HG03378 (cell line): ENCODE measurements around the gene FAM120C.

Experiments
- ATAC-seq: cut with Tn5 transposase; IDR thresholded peaks from one replicate; pipeline ENCODE4 v1.9.1; 2021; ENCODE audit warnings: mild to moderate bottlenecking, moderate library complexity; ENCODE audit not compliant: unreplicated experiment

Gene FAM120C

GRCh38 chrX:54166915-54167314 lies 16.1 kb downstream of the FAM120C start:
- ATAC-seq = no peak

DNA sequence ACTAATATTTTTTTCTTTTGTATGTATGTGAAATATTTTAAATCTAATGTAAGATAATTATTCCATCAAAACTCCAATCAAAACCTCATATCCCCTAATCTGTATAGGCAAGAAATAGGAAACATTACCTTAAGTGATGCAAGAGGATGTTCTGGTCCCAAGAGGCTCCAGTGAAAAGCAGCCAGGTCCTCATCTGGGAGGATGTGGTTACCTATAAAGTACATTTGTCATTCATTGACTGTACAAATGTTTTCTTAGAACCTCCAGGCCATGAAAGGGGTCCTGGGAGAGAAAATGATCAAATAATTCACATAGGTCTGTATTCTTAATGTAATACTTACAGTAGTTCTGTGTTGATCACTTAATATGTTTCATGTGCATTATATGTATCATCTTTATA lies 25.5 kb downstream of the FAM120C start:
- no peak for ATAC-seq

DNA sequence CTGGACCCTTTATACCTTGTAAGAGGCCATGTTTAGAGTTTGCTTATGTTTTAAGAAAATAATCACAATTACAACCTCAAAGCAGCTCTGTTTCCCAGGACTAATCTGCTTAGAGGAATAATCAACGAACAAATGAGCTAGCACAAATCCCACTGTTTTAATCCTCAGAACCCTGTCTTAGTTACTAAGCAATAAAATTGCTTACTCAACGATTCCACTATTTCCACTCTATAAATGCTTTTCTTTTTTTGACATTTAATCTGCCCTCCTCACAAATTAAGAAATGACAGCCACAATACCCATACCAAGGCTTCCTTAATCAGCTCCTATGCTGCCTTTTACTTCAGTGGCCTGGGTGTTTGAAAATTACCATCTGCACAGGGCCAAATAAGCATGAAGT lies 48.8 kb downstream of the FAM120C start:
- no peak for ATAC-seq

DNA sequence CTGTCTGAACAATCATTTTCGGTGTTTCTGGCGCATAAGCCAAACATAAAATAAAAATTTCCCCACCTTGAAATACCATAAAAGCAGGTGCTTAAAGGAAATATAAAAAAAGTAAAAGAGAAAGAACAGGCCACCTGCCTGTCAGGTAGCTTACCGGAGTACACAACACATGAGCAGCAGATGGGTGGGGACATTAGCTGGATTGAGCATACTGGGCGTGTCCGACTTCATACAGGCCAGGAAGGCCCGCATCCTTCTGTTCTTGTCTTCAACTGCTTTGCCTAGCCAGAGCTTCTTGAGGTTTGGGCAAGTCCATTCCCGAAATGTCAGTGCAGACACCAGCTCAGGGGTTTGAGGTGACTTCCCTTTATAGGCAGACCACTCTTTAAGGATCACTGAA lies 66.7 kb downstream of the FAM120C start:
- ATAC-seq = no peak

- ATAC-seq = no peak
These were observed 89.5 kb downstream of the FAM120C start for GRCh38 chrX:54093571-54093970.

GRCh38 chrX:54093159-54093558 lies 89.9 kb downstream of the FAM120C start:
- ATAC-seq = no peak

GRCh38 chrX:54090880-54091279 lies 92.2 kb downstream of the FAM120C start:
- ATAC-seq = no peak

- no peak for ATAC-seq
These were observed 93.9 kb downstream of the FAM120C start for GRCh38 chrX:54089191-54089590.

DNA sequence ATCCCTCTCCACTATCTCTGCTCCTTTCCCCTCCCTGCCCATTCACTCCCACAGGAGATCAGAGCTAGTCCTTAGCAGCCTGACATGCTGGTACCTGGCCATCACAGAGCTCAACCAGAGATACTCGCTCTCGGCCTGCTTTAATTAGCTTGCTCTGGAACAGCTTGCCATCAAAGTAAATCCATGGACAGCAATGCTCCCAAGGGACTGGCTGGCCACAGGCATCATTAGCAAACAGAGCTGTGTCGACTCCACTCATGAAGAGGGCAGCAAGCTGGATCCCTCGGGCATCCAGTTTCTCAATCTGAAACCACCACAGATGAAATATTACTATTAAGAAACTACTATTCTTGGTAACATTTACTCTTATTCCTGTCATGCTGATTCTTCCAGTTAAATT lies 95.4 kb downstream of the FAM120C start:
- ATAC-seq = no peak

DNA sequence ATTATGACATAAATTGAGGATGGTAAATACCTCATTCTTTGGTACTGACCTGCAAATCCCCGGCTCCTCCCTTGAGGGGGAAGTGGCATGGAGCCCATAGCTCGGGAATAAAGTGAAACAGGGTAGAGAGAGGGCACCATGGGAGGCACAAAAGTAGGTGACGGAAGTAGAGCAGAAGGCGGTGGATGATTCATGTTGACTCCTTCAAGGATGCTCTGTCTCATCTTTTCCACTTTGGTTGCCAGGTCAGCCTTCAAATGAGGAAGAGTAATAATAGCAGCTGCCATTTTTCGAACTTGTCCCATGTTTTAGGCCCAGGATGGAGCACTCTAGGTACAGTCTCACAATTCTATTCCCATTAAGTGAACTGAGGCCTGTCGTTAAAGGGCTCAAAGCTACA lies 97.4 kb downstream of the FAM120C start:
- ATAC-seq = no peak

- ATAC-seq = no peak
These were observed 106.2 kb downstream of the FAM120C start for GRCh38 chrX:54076903-54077302.

- no peak for ATAC-seq
These were observed 108.2 kb downstream of the FAM120C start for GRCh38 chrX:54074826-54075225.

DNA sequence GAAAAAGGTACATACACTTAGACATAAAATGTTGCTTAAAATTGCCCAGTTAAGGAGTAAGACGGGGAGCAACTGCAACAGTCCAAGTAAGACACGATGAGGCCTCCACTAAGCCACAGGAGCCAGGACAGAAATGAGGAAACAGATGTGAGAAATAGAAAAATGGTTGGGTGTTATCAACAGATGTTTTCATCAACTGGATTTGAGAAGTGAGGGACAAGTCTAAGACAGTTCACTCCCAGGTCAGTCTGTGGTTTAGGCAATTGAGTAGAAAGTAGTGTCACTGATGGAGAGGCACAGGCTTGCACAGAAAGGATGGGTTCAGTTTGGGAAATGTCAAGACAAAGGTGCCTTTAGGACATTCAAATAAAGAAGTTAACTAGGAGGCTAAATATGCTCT lies 115.3 kb downstream of the FAM120C start:
- ATAC-seq = no peak

- ATAC-seq = no peak
These were observed 116.2 kb downstream of the FAM120C start for GRCh38 chrX:54066841-54067240.

GRCh38 chrX:54064564-54064963 lies 118.5 kb downstream of the FAM120C start:
- ATAC-seq = no peak

- no peak for ATAC-seq
These were observed 119.7 kb downstream of the FAM120C start for GRCh38 chrX:54063361-54063760.

DNA sequence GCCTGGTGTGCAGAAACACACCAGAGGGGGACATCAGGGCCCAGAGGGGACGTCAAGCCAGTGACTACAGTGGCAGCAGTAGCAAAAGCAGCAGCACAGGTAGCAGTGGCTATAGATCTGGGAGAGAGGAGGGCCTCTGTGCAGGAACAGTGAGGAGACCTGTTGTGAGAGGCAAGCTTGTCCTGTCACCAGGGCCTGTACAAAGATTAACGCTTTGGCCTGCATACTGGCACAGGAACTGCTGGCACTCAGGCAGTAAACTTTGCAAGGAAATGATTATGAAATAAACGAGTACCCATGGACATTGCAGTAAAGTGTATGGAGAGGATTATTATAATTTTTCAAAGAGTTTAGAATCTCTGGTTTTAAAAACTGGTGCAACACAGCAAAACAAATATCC lies 133.3 kb downstream of the FAM120C start:
- ATAC-seq = no peak

DNA sequence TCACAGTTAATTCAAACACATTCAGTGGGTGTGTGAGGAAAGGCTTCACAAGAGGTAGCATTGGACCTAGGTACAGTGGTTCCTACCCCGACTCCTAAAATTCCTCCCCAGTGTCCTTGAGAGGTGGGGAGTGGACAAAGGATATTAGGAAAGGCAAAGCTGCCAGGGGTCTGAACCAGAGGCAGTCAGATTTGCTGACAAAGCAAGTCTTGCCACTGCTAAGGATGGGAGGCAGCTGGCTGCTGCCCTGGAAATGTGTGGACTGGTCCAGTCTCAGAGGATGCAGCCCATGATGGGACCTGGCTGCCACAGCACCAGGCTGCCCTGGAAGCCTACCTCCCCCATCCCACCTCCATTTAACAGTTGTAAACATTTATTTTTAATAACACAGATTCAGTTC lies 134.6 kb downstream of the FAM120C start:
- no peak for ATAC-seq

- no peak for ATAC-seq
These were observed 137.4 kb downstream of the FAM120C start for GRCh38 chrX:54045563-54046228.

GRCh38 chrX:54044877-54045338 lies 138.1 kb downstream of the FAM120C start:
- no peak for ATAC-seq

GRCh38 chrX:54044126-54044876 lies 138.8 kb downstream of the FAM120C start, which contains the start of gene PHF8:
TSS of gene PHF8 (minus strand) at chrX:54044473. CDS start at chrX:54042728, 1,745 bp downstream.
- ATAC-seq = peak; percentile 87

DNA sequence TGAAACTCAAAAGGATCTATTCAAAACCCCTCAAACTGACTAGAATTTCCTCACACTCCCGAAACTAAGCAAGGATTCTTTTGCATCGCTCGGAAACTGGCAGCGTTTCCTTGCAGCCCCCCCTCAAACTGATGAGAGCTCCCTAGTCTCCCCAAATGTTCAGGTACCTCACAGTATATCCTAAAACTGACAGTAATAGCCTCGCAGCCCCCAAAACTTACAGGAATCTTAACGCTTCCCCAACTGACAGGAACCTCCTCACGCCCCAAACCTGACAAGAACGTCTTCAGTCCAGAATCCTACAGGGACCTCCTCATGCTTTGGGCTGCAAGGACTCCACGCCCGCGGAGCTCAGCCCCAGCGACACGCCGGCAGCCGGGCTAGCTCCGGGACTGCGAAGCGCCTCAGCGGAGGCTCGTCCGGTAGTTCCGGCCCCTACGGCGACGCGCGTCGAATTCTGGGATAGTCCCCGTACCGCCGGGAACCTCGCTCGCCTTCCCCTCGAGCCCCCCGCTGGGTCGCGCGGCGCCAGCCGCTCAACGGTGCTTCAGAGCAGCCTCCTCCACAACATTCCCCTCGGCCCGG lies 139.4 kb downstream of the FAM120C start:
- no peak for ATAC-seq
